ENCODE results near the gene SPG21.

GRCh38 chr15:64993290-64993689 lies 3.6 kb upstream of the SPG21 start:
- TF ChIP-seq RFX1 (IDR thresholded peaks at IDR 0.05) (no peak), ZFY (CRISPR knock-in tag; IDR thresholded peaks at IDR 0.05) (no peak), NR2F1 (CRISPR knock-in tag; IDR thresholded peaks at IDR 0.05) (no peak), HOMEZ (CRISPR knock-in tag; IDR thresholded peaks at IDR 0.05; ENCODE audit: low read depth) (no peak), MTA1 (CRISPR knock-in tag; IDR thresholded peaks at IDR 0.05; ENCODE audit: borderline replicate concordance) (no peak), SIN3A (IDR thresholded peaks at IDR 0.05; ENCODE audit: borderline replicate concordance, low read depth, low read length) (no peak), ZZZ3 (CRISPR knock-in tag; IDR thresholded peaks at IDR 0.05; ENCODE audit: borderline replicate concordance) (no peak), POLR2AphosphoS2 (IDR thresholded peaks at IDR 0.05; ENCODE audit: low read depth, low read length) (no peak), ZNF768 (CRISPR knock-in tag; IDR thresholded peaks at IDR 0.05) (no peak), CTCF (CRISPR knock-in tag; IDR thresholded peaks at IDR 0.05) (no peak), ZNF678 (CRISPR knock-in tag; IDR thresholded peaks at IDR 0.05) (no peak), ZFP82 (CRISPR knock-in tag; IDR thresholded peaks at IDR 0.05; ENCODE audit: borderline replicate concordance) (no peak), NFIC (IDR thresholded peaks at IDR 0.05; ENCODE audit: low read length) (no peak)
